Effector memory CD8-positive, alpha-beta T cell (primary cell): ENCODE data around the gene OR4M1.
"Not testable (repeated sequence)": the region's sequence is repeated elsewhere in the genome, so short reads cannot be mapped to it uniquely, and the experiment has no call there.

Experiments used
- ATAC-seq: fragments of 150-1000 bp; cut with Tn5 transposase; replicated peaks from 2 replicates; pipeline ENCODE4 v1.10.0; 2021; ENCODE audit warnings: mild to moderate bottlenecking, moderate library complexity
- DNase-seq, 3 experiments: peaks; one replicate each; pipeline ENCODE4 v3.0.0; 2021
- H3K27ac Mint-ChIP-seq, 2 donors: one replicate each; pipeline ENCODE4 v1.8.0; 2022; ENCODE audit warnings: mild to moderate bottlenecking in 2 of 2, mixed read lengths in 2 of 2, moderate library complexity in 2 of 2
- H3K27me3 Mint-ChIP-seq, 2 donors: one replicate each; pipeline ENCODE4 v1.8.0; 2022; ENCODE audit warnings: mixed read lengths in 2 of 2
- H3K36me3 Mint-ChIP-seq: one replicate; pipeline ENCODE4 v1.8.0; 2022; ENCODE audit warnings: mild to moderate bottlenecking, moderate library complexity, mixed read lengths; ENCODE audit not compliant: insufficient read depth
- H3K4me1 Mint-ChIP-seq, 2 donors: one replicate each; pipeline ENCODE4 v1.8.0; 2022; ENCODE audit warnings: low read depth in 2 of 2, mixed read lengths in 2 of 2
- H3K4me3 Mint-ChIP-seq, 2 donors: one replicate each; pipeline ENCODE4 v1.8.0; 2022; ENCODE audit warnings: mild to moderate bottlenecking in 2 of 2, mixed read lengths in 2 of 2, moderate library complexity in 2 of 2
- H3K9me3 Mint-ChIP-seq, 2 donors: one replicate each; pipeline ENCODE4 v1.8.0; 2022; ENCODE audit warnings: mixed read lengths in 2 of 2
- total RNA-seq, 9 experiments: gene quantifications; one replicate each; lab custom pipeline; 2026; lab: John Stamatoyannopoulos, UW

The OR4M1 gene
- 0 to 0.11 (median 0) reads per million in 9 experiments for total RNA-seq

- not testable (repeated sequence) for H3K4me1 Mint-ChIP-seq, H3K9me3 Mint-ChIP-seq, H3K4me3 Mint-ChIP-seq, DNase-seq, H3K27me3 Mint-ChIP-seq, H3K27ac Mint-ChIP-seq, ATAC-seq, H3K36me3 Mint-ChIP-seq
These were observed at the start of gene OR4M1 for GRCh38 chr14:19773204-19773603. Gene OR4M1, plus strand, starts transcription at chr14:19773504. Its CDS starts 6,819 bp downstream, at chr14:19780323.

- Mint-ChIP-seq H3K36me3 (no peaks in the 10 kb centered on the region), H3K9me3 (peaks cover 0 to 6% of the 10 kb centered on the region in 2 donors), H3K4me1 (no peaks in the 10 kb centered on the region), H3K4me3 (no peak overlapping the region), H3K27ac (no peak overlapping the region), H3K27me3 (no peaks in the 10 kb centered on the region)
- ATAC-seq, result no peak
- no peak for DNase-seq
These were observed 43.9 kb upstream of the OR4M1 start for GRCh38 chr14:19729359-19729758.

GRCh38 chr14:19729763-19730162 lies 43.5 kb upstream of the OR4M1 start:
- no peaks in the 10 kb centered on the region for H3K36me3 Mint-ChIP-seq

GRCh38 chr14:19733893-19734292 lies 39.4 kb upstream of the OR4M1 start:
- H3K4me1 Mint-ChIP-seq, H3K27me3 Mint-ChIP-seq, H3K9me3 Mint-ChIP-seq, ATAC-seq, H3K27ac Mint-ChIP-seq, H3K4me3 Mint-ChIP-seq, DNase-seq, H3K36me3 Mint-ChIP-seq: not testable (repeated sequence)

More at GRCh38 chr14:19729763-19730162, 43.5 kb upstream of the OR4M1 start:
- H3K9me3 Mint-ChIP-seq, result peaks cover 0 to 6% of the 10 kb centered on the region in 2 donors
- DNase-seq (no peak), ATAC-seq (no peak)
- no peak overlapping the region for H3K27ac Mint-ChIP-seq
- H3K4me3 Mint-ChIP-seq, result no peak overlapping the region
- no peaks in the 10 kb centered on the region for H3K27me3 Mint-ChIP-seq
- H3K4me1 Mint-ChIP-seq, result no peaks in the 10 kb centered on the region

- ATAC-seq, result no peak
- no peaks in the 10 kb centered on the region for H3K4me1 Mint-ChIP-seq
- H3K27me3 Mint-ChIP-seq, result peaks cover 0 to 9% of the 10 kb centered on the region in 2 donors
- H3K9me3 Mint-ChIP-seq, result peaks cover 0 to 8% of the 10 kb centered on the region in 2 donors
- no peak within 1 kb of the TSS for H3K4me3 Mint-ChIP-seq
- no peak within 1 kb of the TSS for H3K27ac Mint-ChIP-seq
- no peaks in the 10 kb centered on the region for H3K36me3 Mint-ChIP-seq
- DNase-seq, result no peak
These were observed 30.0 kb upstream of the OR4M1 start, which contains the start of gene OR4Q3 for GRCh38 chr14:19743256-19743655. Gene OR4Q3, plus strand, starts transcription at chr14:19743571.

- not testable (repeated sequence) for DNase-seq, H3K4me1 Mint-ChIP-seq, H3K27ac Mint-ChIP-seq, H3K9me3 Mint-ChIP-seq, H3K27me3 Mint-ChIP-seq, ATAC-seq, H3K4me3 Mint-ChIP-seq, H3K36me3 Mint-ChIP-seq
These were observed 21.0 kb upstream of the OR4M1 start for GRCh38 chr14:19752316-19752715.

- Mint-ChIP-seq H3K4me1 (no peaks in the 10 kb centered on the region), H3K36me3 (no peaks in the 10 kb centered on the region), H3K4me3 (no peak overlapping the region), H3K27me3 (no peaks in the 10 kb centered on the region), H3K27ac (no peak overlapping the region), H3K9me3 (no peaks in the 10 kb centered on the region)
- ATAC-seq, result no peak
- no peak for DNase-seq
These were observed 19.1 kb upstream of the OR4M1 start for GRCh38 chr14:19754172-19754571.

GRCh38 chr14:19771491-19771890 lies 1.8 kb upstream of the OR4M1 start:
- not testable (repeated sequence) for H3K4me3 Mint-ChIP-seq, H3K9me3 Mint-ChIP-seq, DNase-seq, ATAC-seq, H3K27ac Mint-ChIP-seq, H3K36me3 Mint-ChIP-seq, H3K4me1 Mint-ChIP-seq, H3K27me3 Mint-ChIP-seq

GRCh38 chr14:19771895-19772430 lies 1.3 kb upstream of the OR4M1 start:
- Mint-ChIP-seq H3K27me3 (no peaks in the 10 kb centered on the region), H3K36me3 (no peaks in the 10 kb centered on the region), H3K9me3 (peaks cover 0 to 10% of the 10 kb centered on the region in 2 donors), H3K27ac (no peak overlapping the region), H3K4me3 (no peak overlapping the region), H3K4me1 (no peaks in the 10 kb centered on the region)
- no peak for DNase-seq
- ATAC-seq, result no peak

- not testable (repeated sequence) for H3K36me3 Mint-ChIP-seq, H3K27me3 Mint-ChIP-seq, H3K4me3 Mint-ChIP-seq, ATAC-seq, H3K4me1 Mint-ChIP-seq, DNase-seq, H3K9me3 Mint-ChIP-seq, H3K27ac Mint-ChIP-seq
These were observed 850 bp upstream of the OR4M1 start for GRCh38 chr14:19772454-19772853.

- Mint-ChIP-seq H3K27ac (no peak overlapping the region), H3K9me3 (peaks cover 0 to 10% of the 10 kb centered on the region in 2 donors), H3K4me3 (no peak overlapping the region), H3K36me3 (no peaks in the 10 kb centered on the region), H3K4me1 (no peaks in the 10 kb centered on the region), H3K27me3 (peaks cover 0 to 7% of the 10 kb centered on the region in 2 donors)
- ATAC-seq, result no peak
- no peak for DNase-seq
These were observed 2.3 kb downstream of the OR4M1 start for GRCh38 chr14:19775587-19775986.

- not testable (repeated sequence) for H3K9me3 Mint-ChIP-seq, H3K4me1 Mint-ChIP-seq, H3K4me3 Mint-ChIP-seq, H3K27ac Mint-ChIP-seq, H3K36me3 Mint-ChIP-seq, H3K27me3 Mint-ChIP-seq, DNase-seq, ATAC-seq
These were observed 12.5 kb downstream of the OR4M1 start for GRCh38 chr14:19785848-19786247.

GRCh38 chr14:19787318-19787717 lies 14.0 kb downstream of the OR4M1 start:
- not testable (repeated sequence) for H3K4me1 Mint-ChIP-seq, H3K27me3 Mint-ChIP-seq

GRCh38 chr14:19788150-19788549 lies 14.8 kb downstream of the OR4M1 start:
- ATAC-seq, H3K9me3 Mint-ChIP-seq, H3K27ac Mint-ChIP-seq, H3K36me3 Mint-ChIP-seq, H3K4me1 Mint-ChIP-seq, DNase-seq, H3K27me3 Mint-ChIP-seq, H3K4me3 Mint-ChIP-seq: not testable (repeated sequence)

More at GRCh38 chr14:19787318-19787717, 14.0 kb downstream of the OR4M1 start:
- H3K36me3 Mint-ChIP-seq, H3K27ac Mint-ChIP-seq, ATAC-seq, H3K4me3 Mint-ChIP-seq, H3K9me3 Mint-ChIP-seq, DNase-seq: not testable (repeated sequence)
